GM10847 (cell line): ENCODE measurements around the gene RRAGD.
A peak's percentile ranks its signal among the peaks of the same experiment; 100 is the strongest.

Experiments
- POLR2A ChIP-seq: IDR thresholded peaks from 2 replicates; pipeline ENCODE4 v1.6.1; 2011; ENCODE audit not compliant: insufficient read length; ENCODE audit errors: extremely low read depth

Gene RRAGD

GRCh38 chr6:89412071-89413005, at the start of gene RRAGD:
RRAGD (minus strand) TSS chr6:89412273; CDS start chr6:89411993, 280 bp downstream.
- TF ChIP-seq POLR2A = peak; percentile 25

- TF ChIP-seq POLR2A = no peak
Observed at GRCh38 chr6:89460713-89461112, 48.6 kb upstream of the RRAGD start.

GRCh38 chr6:89459501-89459900, 47.4 kb upstream of the RRAGD start:
- TF ChIP-seq POLR2A = no peak

GRCh38 chr6:89458704-89459103, 46.6 kb upstream of the RRAGD start:
- no peak for TF ChIP-seq POLR2A

- TF ChIP-seq POLR2A = no peak
Observed at GRCh38 chr6:89454300-89454699, 42.2 kb upstream of the RRAGD start.

GRCh38 chr6:89452281-89452680, 40.2 kb upstream of the RRAGD start:
- no peak for TF ChIP-seq POLR2A

- no peak for TF ChIP-seq POLR2A
Observed at GRCh38 chr6:89449193-89449592, 37.1 kb upstream of the RRAGD start.

- no peak for TF ChIP-seq POLR2A
Observed at GRCh38 chr6:89443658-89444057, 31.6 kb upstream of the RRAGD start.

- TF ChIP-seq POLR2A = no peak
Observed at GRCh38 chr6:89440200-89440599, 28.1 kb upstream of the RRAGD start.

- TF ChIP-seq POLR2A = no peak
Observed at GRCh38 chr6:89439014-89439413, 26.9 kb upstream of the RRAGD start.

GRCh38 chr6:89438248-89438647, 26.2 kb upstream of the RRAGD start:
- no peak for TF ChIP-seq POLR2A

- TF ChIP-seq POLR2A = no peak
Observed at GRCh38 chr6:89436226-89436625, 24.2 kb upstream of the RRAGD start.

- TF ChIP-seq POLR2A = no peak
Observed at GRCh38 chr6:89434954-89435353, 22.9 kb upstream of the RRAGD start.

- TF ChIP-seq POLR2A = no peak
Observed at GRCh38 chr6:89434150-89434499, 22.1 kb upstream of the RRAGD start.

GRCh38 chr6:89433252-89434149, 21.4 kb upstream of the RRAGD start:
- TF ChIP-seq POLR2A = no peak

- TF ChIP-seq POLR2A = no peak
Observed at GRCh38 chr6:89432875-89433251, 20.8 kb upstream of the RRAGD start, which contains the start of gene ANKRD6. ANKRD6 (plus strand) TSS chr6:89433152; CDS start chr6:89566977, 133,825 bp downstream.

GRCh38 chr6:89430201-89430962, 18.3 kb upstream of the RRAGD start:
- TF ChIP-seq POLR2A = no peak
